Measurements from ENCODE around the gene NUDT3.
A peak's percentile ranks its signal among the peaks of the same experiment; 100 is the strongest.
"Not testable (repeated sequence)": the region's sequence is repeated elsewhere in the genome, so short reads cannot be mapped to it uniquely, and the experiment has no call there.

The NUDT3 gene

DNA sequence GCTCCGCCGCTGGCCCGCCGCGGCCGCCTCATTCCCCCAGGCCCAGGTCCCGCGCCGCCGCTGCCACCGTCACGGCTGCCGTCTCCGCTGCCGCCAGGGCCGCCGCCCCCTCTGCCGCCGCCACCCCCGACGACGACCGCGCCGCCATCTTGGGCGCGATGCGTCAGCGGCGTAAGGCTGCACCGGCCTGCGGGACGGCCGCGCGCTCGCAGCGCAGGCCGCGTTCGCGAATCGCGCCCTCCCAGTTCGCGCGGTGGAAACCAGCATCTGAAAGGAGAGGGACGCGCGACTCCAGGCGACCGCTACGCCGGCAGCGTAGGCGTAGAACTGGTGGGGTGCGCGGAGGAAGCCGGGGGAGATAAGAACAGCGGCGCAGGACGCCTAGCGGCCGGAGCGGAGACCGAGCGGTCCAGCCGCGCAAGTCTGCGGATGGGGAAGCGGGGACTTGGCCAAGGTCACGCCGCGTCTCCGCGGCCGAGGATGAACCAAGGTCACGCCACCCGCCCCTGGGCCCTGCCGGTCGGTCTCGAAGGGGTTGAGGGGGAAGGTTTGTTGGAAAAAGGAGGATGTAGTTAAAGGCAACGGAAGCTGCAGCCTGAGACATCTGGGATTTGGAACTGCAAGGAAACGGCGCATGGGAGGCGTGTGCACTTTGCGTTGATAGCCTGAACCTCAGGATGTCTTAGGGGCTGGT lies at the start of gene NUDT3:
NUDT3 (minus strand) TSS at position 173 of the 694 bp plus-strand sequence. CDS start 307 bp downstream, outside the sequence.
- DNase-seq = peak; percentile 98

- no peak for DNase-seq
These were observed 49.1 kb upstream of the NUDT3 start for GRCh38 chr6:34441526-34441925.

- no peak for DNase-seq
These were observed 47.0 kb upstream of the NUDT3 start for GRCh38 chr6:34439442-34439841.

- DNase-seq = no peak
These were observed 46.2 kb upstream of the NUDT3 start for GRCh38 chr6:34438705-34439104.

GRCh38 chr6:34437644-34437970 lies 45.1 kb upstream of the NUDT3 start:
- DNase-seq = no peak

- no peak for DNase-seq
These were observed 44.6 kb upstream of the NUDT3 start for GRCh38 chr6:34436803-34437643.

DNA sequence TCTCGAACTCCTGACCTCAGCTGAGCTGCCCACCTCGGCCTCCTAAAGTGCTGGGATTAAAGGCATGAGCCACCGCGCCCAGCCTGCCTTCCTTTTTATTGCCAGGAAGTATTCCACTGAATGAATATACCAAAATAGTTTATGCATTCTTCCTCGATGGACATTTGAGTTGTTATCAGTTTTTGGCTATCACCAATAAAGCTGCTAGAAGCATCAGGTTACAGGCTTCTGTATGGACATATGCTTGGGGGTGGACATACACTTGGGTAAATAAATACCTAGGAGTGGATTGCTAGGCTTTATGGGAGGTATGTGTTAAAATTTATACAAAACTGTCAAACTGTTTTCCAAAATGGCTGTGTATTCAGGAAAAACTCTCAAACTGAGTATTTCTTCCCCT lies 43.4 kb upstream of the NUDT3 start:
- no peak for DNase-seq

GRCh38 chr6:34425498-34426410 lies 33.3 kb upstream of the NUDT3 start, which contains the start of gene RPS10:
TSS of gene RPS10 (minus strand) at chr6:34426069. CDS start at chr6:34425221, 848 bp downstream.
- DNase-seq = peak; percentile 98

DNA sequence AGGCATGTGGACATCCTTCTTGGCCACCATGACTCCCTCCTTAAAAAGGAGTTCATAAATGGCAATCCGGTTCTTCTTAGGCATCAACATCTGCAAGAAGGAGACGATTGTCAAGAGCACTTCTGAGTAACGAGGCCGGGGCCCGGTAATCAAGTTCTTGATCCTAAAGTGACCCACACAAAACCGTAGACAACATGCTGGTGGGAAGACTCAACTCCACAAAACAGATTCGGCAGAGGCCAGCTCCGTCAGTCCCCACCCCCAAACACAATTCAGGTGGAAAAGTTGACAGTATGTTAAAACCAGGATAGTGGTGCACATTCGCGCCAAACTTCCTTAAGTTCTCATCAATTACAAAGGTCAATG lies 32.6 kb upstream of the NUDT3 start:
- no peak for DNase-seq

GRCh38 chr6:34424200-34425131 lies 32.0 kb upstream of the NUDT3 start:
- no peak for DNase-seq

GRCh38 chr6:34423254-34423653 lies 30.8 kb upstream of the NUDT3 start:
- DNase-seq = no peak

GRCh38 chr6:34418367-34418766 lies 25.9 kb upstream of the NUDT3 start:
- DNase-seq = no peak

GRCh38 chr6:34416877-34417371 lies 24.5 kb upstream of the NUDT3 start:
- no peak for DNase-seq

DNA sequence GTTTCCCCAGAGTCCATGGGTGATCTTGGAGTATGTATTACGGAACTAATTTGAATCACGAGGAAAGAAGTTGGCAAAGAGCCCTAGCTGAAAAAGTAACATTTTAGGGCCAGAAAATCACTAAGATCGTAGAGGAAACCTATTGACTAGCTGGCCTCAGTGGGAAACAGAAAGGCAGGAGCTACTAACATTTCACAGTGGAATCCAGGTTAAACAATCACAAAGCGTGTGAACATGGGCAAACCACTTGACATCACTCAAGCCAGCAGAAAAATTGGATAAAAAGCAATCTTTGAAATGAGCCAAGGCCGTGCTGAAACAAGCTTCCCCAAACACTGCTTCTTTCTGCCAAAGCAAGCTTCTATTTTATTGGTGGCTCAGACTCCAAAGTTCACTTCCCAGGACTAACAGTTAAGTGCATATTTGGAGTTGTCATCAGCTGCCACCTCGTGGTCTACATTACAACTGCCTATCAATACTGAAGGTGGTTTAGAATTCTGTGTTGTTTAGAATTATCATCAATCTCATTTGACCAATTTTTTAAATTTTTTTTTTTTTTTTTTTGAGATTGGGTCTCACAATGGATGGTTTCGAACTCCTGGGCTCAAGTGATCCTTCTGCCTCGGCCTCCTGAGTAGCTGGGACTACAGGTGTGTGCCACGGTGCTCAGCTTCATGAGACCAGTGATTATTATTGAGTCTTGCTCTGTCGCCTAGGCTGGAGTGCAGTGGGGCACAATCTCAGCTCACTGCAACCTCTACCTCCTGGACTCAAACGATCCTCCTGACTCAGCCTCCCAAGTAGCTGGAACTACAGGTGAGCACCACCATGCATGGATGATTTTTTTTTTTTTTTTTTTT lies 22.8 kb upstream of the NUDT3 start:
- DNase-seq = no peak

- no peak for DNase-seq
These were observed 20.3 kb upstream of the NUDT3 start for GRCh38 chr6:34412643-34413214.

DNA sequence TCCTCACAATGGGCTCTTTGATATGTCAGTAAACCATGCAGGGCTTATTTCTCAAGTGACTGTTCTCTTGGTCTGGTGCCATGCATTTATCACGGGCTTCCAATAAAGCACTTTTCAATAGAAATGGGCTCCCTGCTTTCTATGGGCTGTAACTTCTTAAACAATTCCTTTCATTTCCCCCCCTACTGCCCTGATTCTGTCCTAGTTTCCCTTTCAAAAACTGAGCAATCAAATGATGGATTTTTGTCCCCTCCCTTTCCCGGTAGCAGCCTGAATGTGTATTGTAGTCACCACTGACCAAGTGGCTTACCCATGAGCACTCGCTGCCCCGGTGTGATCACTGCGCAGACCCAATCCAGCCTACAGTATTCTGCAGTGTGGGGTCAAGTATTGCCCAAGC lies 19.5 kb upstream of the NUDT3 start:
- DNase-seq = no peak

GRCh38 chr6:34407915-34408314 lies 15.4 kb upstream of the NUDT3 start:
- not testable (repeated sequence) for DNase-seq

- DNase-seq = no peak
These were observed 4.0 kb upstream of the NUDT3 start for GRCh38 chr6:34396518-34396917.

DNA sequence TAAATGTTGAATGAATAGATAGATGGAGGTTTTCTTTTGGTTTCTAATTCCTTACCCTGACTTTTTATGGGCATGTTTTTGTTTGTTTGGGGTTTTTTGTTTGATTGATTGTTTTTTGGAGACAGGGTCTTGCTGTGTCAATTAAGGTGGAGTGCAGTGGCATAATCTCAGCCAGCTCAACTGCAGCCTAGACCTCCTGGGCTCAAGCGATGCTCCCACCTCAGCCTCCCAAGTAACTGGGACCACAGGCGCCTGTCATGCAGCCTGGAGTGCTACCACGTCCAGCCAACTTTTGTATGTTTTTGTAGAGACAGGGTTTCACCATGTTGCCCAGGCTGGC lies 1.5 kb upstream of the NUDT3 start:
- no peak for DNase-seq

DNA sequence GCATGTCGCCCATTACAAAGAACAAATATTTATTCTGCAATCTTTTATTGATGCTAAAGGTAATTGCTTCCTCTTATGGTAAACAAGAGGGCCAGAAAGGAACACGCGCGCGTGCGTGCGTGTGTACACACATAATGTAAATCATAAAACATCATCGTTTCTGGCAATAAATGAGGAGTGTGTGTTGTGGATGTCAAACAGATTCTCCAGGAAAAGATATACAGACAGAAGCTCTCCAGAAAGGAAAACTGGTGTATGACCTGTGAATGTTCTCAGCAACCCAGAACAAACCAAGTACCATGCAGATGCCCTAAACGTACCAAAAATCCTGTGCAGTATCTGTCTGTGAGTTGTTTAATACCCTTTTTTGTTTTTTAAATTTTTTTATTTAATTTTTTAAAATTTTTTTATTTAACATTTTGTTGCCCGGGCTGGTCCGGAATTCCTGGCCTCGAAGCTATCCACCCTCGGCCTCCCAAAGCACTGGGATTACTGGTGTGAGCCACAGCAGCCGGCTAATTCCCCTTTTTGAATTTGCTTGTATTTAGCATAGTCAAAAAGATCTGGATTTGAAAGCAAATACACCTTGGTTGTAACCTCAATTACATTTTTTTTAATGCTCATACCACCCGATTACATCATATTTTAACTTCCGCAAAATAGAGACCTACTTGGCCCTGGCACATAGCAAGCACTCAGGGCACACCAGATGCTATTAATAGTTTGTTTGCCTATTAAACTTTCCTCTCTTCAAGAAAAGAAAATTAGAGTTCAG lies 909 bp upstream of the NUDT3 start:
- DNase-seq = no peak
